GM18519 (cell line): ENCODE data around the gene SLC12A7.
"Not testable (repeated sequence)": the region's sequence is repeated elsewhere in the genome, so short reads cannot be mapped to it uniquely, and the experiment has no call there.

Source experiments
- ATAC-seq: cut with Tn5 transposase; IDR thresholded peaks from one replicate; pipeline ENCODE4 v1.9.1; 2021; ENCODE audit warnings: mild to moderate bottlenecking, moderate library complexity; ENCODE audit not compliant: unreplicated experiment, low FRiP score

Gene SLC12A7

DNA sequence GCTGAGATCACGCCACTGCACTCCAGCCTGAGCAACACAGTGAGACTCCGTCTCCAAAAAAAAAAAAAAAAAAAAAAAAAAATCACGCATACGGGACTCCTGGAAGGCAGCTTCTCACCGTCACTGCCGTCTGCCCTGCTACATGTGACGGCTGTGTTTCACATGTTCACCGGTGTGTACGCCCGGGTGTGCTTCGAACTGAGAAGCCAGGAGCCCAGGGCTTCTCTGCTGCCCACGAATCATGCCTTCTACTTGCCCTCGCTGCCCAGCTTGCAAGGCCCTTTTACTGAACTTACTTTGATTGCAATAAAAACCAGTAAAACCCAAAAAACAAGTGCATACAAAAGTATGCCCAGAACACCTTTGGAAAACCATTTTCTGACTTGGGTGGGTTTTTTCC lies 109.0 kb downstream of the SLC12A7 start:
- ATAC-seq = no peak

DNA sequence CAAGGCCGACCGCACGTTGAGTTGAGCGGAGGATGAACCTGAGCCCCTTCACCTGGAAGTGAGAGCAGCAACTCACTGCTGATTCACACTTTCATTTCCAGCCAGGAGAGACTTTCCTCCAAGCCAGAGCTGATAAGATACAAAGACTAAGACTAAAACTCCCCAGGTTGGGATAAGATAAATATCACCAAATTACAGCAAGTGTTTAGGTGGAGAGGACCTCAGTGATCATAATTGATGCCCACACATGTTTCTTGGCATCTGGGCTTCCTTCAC lies 109.7 kb downstream of the SLC12A7 start:
- ATAC-seq = no peak

GRCh38 chr5:1001406-1002270 lies 110.2 kb downstream of the SLC12A7 start:
- no peak for ATAC-seq

DNA sequence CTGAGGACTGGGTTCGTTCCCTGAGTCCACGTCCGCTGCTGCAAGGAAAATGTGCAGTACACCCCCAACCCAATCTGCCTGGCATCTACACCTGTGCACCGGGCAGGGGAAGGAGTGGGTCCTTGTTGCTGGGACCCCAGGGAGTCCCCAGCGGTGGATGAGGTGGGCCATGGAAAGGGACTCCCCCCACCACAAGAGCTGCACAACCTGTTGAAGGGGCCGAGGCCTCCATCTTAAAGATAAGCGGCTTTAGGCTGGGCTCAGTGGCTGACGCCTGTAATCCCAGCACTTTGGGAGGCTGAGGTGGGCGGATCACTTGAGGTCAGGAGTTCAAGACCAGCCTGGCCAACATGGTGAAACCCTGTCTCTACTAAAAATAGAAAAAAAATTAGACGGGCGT lies 111.0 kb downstream of the SLC12A7 start:
- not testable (repeated sequence) for ATAC-seq
